GM19452 (cell line): Measurements from ENCODE around the gene SLC4A2.

Experiments used
- ATAC-seq: cut with Tn5 transposase; IDR thresholded peaks from one replicate; pipeline ENCODE4 v1.9.1; 2021; ENCODE audit not compliant: unreplicated experiment

Gene SLC4A2

GRCh38 chr7:151079199-151079910 lies 20.0 kb downstream of the SLC4A2 start:
- no peak for ATAC-seq

GRCh38 chr7:151080067-151080521 lies 20.7 kb downstream of the SLC4A2 start:
- peak; percentile 1 for ATAC-seq

- ATAC-seq: peak; percentile 74
Observed at GRCh38 chr7:151080522-151081169, 21.3 kb downstream of the SLC4A2 start, which contains the start of gene FASTK. Gene FASTK, minus strand, starts transcription at chr7:151080809. Its CDS starts 43 bp downstream, at chr7:151080766.

GRCh38 chr7:151081170-151082101 lies 22.0 kb downstream of the SLC4A2 start:
- ATAC-seq: no peak

- no peak for ATAC-seq
Observed at GRCh38 chr7:151082141-151083070, 23.0 kb downstream of the SLC4A2 start.

GRCh38 chr7:151083071-151083823 lies 23.9 kb downstream of the SLC4A2 start, which contains the start of gene TMUB1:
Gene TMUB1, minus strand, starts transcription at chr7:151083493. Its CDS starts 930 bp downstream, at chr7:151082563.
- peak; percentile 55 for ATAC-seq

- no peak for ATAC-seq
Observed at GRCh38 chr7:151083824-151084160, 24.4 kb downstream of the SLC4A2 start.

- no peak for ATAC-seq
Observed at GRCh38 chr7:151085329-151085690, 25.9 kb downstream of the SLC4A2 start.

- ATAC-seq: peak; percentile 40
Observed at GRCh38 chr7:151085691-151086620, 26.6 kb downstream of the SLC4A2 start, which contains the start of gene AGAP3. Gene AGAP3, plus strand, starts transcription at chr7:151086475. Its CDS starts 267 bp downstream, at chr7:151086742.

- ATAC-seq: no peak
Observed at GRCh38 chr7:151086802-151087244, 27.4 kb downstream of the SLC4A2 start.

- no peak for ATAC-seq
Observed at GRCh38 chr7:151087245-151088018, 28.0 kb downstream of the SLC4A2 start.

GRCh38 chr7:151088019-151088855 lies 28.8 kb downstream of the SLC4A2 start:
- no peak for ATAC-seq

- ATAC-seq: no peak
Observed at GRCh38 chr7:151088856-151089699, 29.7 kb downstream of the SLC4A2 start.

GRCh38 chr7:151089893-151090730 lies 30.7 kb downstream of the SLC4A2 start:
- no peak for ATAC-seq

GRCh38 chr7:151091003-151091402 lies 31.6 kb downstream of the SLC4A2 start:
- no peak for ATAC-seq
